H7 (cell line): ENCODE results near the gene CCDC88A. TPM values are rescaled to one million over a fixed set of nuclear protein-coding genes. Genes with fewer than 3 reads are reported as not detected.
"Not testable (repeated sequence)": the region's sequence is repeated elsewhere in the genome, so short reads cannot be mapped to it uniquely, and the experiment has no call there.

Experiments used
- DNase-seq: peaks from one replicate; pipeline ENCODE4 v3.0.0; 2012
- H3K27me3 ChIP-seq: 2 replicates; pipeline ENCODE4 v1.6.0; 2011; ENCODE audit warnings: mild to moderate bottlenecking, low read length; ENCODE audit not compliant: control insufficient read depth, insufficient read depth
- H3K36me3 ChIP-seq: replicated peaks from 2 replicates; pipeline ENCODE4 v1.5.1; 2011; ENCODE audit warnings: low read length; ENCODE audit not compliant: control insufficient read depth, insufficient read depth
- H3K4me3 ChIP-seq: 2 replicates; pipeline ENCODE4 v1.5.1; 2011; ENCODE audit warnings: low read depth, mild to moderate bottlenecking, control low read depth, low read length, moderate library complexity; ENCODE audit not compliant: insufficient read depth
- total RNA-seq: library from RNA; depleted of rRNA; stranded (reverse); fragments of >200 nt; shearing (Covaris generic); gene quantifications from 2 replicates; pipeline ENCODE4 v1.2.3, GENCODE V29; 2014

CCDC88A gene
- total RNA-seq, 1 experiment from 2014 or later = 55.6 TPM

DNA sequence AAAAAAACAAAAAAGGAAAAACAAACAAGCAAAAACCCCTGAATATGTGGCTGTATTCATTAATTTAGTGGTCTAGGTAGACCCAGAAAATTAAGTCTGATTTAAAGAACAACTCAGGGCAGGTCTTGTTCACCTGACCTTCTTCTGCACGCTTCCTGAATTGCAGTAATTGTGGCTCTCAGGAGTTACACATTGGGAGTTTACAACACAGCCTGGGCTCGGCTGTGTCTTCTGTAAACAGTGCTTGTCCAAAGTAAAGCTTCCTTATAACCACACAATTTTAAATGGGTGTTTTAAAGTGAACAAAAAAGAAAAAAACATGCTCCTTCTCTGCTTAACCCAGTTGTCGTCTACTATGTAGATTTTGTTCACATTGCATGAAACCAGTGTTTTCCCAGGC, 142.3 kb downstream of the CCDC88A start:
- Histone ChIP-seq H3K36me3 (no peaks in the 10 kb centered on the region), H3K27me3 (no peaks in the 10 kb centered on the region), H3K4me3 (no peak overlapping the region)
- no peak for DNase-seq

DNA sequence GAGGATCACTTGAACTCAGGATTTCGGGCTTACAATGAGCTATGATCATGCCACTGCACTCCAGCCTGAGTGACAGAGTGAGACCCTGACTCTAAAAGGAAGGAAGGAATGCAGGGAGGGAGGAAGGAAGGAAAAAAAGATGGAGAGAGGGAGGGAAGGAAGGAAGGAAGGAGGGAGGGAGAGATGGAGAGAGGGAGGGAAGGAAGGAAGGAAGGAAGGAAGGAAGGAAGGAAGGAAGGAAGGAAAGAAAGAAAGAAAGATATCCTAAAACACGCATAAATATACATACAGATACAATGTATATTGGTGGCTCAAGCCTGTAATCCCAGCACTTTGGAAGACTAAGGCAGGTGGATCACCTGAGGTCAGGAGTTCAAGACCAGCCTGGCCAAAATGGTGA, 145.3 kb downstream of the CCDC88A start:
- H3K36me3 ChIP-seq, H3K4me3 ChIP-seq, H3K27me3 ChIP-seq, DNase-seq: not testable (repeated sequence)

DNA sequence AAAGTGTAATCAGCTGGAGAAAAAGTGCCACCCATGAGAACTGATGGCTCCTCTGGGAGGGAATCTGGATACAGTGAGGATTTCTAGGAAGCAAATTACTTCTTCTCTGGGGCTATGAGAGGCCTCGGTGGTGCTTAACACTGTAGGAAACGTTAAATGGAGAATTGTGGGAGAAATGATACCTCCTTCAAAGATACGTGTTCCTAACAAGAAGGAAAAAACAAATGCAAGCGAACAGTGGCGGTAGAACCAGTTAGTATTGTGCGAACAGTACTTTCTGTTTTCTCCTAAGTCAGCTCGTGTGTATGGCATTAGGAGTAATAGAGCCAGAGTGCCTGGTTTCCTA, 150.0 kb downstream of the CCDC88A start:
- no peaks in the 10 kb centered on the region for H3K27me3 ChIP-seq
- peak; percentile 17 for DNase-seq
- H3K4me3 ChIP-seq = peak overlapping the region; percentile 80
- H3K36me3 ChIP-seq = no peaks in the 10 kb centered on the region; the same call in none of the 2 replicates

DNA sequence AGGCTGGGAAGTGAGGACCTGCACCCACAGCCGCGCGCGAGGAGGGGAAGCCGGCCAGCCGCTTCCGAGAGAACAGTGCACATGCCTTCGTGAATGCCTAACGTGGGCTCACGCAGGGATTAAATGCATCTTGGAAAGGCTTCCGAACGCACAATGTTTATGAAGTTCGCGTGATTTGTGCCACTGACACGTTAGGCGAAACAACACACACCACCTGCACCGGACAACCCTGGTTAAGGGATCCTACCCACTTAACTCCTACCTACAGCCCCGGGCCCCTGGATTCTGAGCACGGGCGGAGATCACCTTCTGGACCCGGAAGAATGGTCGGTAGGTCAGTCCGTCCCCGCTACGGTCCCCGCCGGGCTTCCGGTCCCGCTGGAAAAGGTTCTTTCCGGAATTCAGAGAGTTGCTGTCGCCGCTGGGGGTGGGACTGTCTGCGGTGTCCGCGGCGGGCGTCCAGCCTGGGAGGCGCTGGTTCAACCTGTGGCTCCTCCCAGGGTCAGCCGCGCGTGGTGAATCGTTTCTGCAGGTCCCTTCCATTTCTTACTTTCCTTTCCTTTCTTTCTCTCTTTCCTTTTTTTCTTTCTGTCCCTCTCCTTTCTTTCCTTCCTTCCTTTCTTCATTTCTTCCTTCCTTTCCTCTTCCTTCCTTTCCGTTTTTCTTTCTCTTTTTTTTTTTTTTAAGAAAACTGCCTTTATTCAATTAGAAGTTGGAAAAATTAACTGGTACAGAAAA, 150.6 kb downstream of the CCDC88A start, which contains the start of gene MTIF2:
Gene MTIF2 (minus strand): TSS at position 325 of the 738 bp plus-strand sequence. CDS start 5,373 bp downstream, outside the sequence.
- Histone ChIP-seq H3K27me3 (no peaks in the 10 kb centered on the region), H3K36me3 (no peaks in the 10 kb centered on the region; the same call in none of the 2 replicates), H3K4me3 (peak within 1 kb of the TSS; percentile 80)
- peak; percentile 90 for DNase-seq

DNA sequence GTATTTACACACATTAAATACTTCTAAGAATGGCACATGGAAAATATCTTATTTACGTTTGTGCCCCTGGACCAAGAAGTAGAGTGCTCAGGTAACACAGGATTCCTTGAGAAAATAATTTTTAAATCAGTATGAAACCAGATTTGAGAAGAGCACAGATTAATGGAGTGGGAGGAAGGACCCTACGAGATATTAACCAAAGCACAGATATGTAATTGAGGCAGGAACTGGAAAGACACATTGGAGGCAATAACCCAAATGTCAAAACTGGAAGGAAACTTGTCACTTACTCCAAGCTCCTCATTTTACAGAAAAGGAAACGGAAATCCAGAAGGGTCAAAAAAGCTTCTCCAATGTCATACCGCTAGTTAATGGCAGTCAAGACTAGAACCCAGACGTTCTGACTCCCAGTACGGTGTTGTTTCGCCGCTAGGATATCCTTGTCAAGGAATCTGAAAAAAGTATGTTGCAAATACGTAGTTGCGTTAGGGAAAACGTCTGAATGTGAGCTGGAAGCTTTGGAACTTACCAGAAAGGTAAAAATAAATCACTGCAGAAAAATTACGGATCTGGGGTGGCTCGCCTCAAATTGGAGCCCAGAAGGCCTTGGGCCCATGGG, 151.3 kb downstream of the CCDC88A start:
- peak overlapping the region; percentile 80 for H3K4me3 ChIP-seq
- H3K36me3 ChIP-seq = peaks cover 3% of the 10 kb centered on the region
- no peak for DNase-seq
- H3K27me3 ChIP-seq = no peaks in the 10 kb centered on the region

DNA sequence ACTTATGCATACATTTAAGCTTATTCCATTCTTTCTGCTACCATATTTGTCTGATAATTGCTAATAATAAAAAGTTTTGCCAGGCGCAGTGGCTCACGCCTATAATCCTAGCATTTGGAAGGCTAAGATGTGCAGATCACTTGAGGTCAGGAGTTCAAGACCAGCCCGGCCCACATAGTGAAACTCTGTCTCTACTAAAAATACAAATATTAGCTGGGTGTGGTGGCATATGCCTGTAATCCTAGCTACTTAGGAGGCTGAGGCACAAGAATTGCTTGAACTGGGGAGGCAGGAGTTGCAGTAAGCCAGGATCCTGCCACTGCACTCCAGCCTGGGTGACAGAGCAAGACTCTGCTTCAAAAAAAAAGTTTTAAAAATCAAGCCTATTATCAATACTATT, 160.1 kb downstream of the CCDC88A start:
- not testable (repeated sequence) for DNase-seq, H3K4me3 ChIP-seq, H3K36me3 ChIP-seq, H3K27me3 ChIP-seq

DNA sequence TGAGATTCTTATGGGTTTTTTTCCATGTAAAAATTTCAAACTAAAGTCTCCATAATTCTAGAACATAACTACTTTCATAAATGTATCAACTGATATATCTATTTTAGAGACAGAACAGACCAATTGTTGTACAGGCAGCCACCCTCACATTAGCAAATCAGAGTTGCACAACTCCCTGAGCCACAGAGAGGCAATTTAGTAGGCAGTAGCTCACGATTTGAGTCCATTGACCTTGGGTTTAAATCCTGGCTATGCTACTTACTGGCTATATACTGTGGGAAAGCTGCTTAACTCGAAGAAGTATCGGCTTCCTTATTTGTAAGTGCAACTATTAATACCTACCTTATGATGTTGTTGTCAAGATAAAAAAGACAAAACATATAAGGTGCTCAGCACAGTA, 166.8 kb downstream of the CCDC88A start:
- no peak for DNase-seq
- Histone ChIP-seq H3K4me3 (no peak overlapping the region), H3K27me3 (no peaks in the 10 kb centered on the region), H3K36me3 (peaks cover 12% of the 10 kb centered on the region)

DNA sequence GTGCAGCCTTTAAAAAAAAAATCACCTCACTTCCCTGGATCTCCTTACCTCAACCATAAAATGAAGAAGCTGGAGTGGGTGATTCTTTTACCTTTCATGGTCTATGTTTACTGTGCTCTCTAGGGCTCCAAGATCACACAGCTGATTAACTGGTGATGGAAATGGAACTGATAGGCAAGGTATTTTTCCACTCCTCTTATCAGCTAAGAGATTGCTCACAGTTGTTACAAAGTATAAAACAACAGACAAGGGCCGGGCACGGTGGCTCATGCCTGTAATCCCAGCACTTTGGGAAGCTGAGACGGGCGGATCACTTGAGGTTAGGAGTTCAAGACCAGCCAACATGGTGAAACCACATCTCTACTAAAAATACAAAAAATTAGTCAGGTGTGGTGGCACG, 172.6 kb downstream of the CCDC88A start:
- H3K4me3 ChIP-seq = no peak overlapping the region
- no peaks in the 10 kb centered on the region for H3K27me3 ChIP-seq
- DNase-seq = no peak
- peaks cover 10% of the 10 kb centered on the region for H3K36me3 ChIP-seq

DNA sequence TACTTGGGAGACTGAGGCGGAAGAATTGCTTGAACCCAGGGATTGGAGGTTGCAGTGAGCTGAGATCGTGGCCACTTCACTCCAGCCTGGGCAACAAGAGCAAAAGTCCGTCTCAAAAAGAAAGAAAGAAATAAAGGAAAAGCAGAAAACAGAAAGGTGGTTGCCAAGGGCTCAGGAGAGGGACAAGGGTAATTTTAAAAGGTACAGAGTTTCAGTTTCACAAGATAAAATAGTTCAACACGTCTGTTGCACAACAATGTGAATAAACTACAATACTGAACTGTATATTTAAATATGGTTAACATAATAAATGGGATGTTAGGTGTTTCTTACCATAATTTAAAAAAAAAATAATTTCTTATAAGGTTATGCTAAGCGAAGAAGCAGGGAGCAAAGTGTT, 174.2 kb downstream of the CCDC88A start:
- Histone ChIP-seq H3K27me3 (no peaks in the 10 kb centered on the region), H3K4me3 (no peak overlapping the region), H3K36me3 (peaks cover 10% of the 10 kb centered on the region)
- no peak for DNase-seq

DNA sequence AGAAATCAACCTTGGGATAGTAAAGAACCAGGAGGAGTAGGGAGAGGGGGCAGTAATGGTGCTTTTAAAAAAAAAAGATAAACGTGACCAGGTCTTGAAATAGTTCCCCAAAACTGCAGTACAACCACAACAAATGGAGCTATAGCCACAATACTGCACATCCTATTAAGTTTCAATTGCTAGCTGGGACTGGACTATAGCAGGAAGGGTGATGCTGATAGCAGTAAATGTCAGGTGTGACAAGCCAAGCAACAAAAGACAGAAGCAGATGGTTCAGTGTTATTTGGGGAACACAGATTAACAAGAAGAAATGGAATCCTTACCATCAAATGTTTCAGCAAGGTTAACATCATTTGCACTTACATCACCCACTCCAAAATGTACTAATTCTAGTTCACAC, 177.0 kb downstream of the CCDC88A start:
- no peaks in the 10 kb centered on the region for H3K27me3 ChIP-seq
- H3K4me3 ChIP-seq = no peak overlapping the region
- H3K36me3 ChIP-seq = peaks cover 5% of the 10 kb centered on the region; the same call in 1 of the 2 replicates
- no peak for DNase-seq

DNA sequence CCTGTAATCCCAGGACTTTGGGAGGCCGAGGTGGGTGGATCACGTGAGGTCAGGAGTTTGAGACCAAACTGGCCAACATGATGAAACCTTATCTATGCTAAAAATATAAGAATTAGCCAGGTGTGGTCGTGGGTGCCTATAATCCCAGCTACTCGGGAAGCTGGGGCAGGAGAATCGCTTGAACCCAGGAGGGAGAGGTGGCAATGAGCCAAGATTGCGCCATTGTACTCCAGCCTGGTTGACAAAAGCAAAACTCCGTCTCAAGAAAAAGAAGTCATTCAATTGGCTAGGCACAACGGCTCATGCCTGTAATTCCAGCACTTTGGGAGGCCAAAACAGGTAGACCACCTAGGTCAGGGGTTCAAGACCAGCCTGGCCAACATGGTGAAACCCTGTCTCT, 178.1 kb downstream of the CCDC88A start:
- H3K27me3 ChIP-seq, H3K4me3 ChIP-seq, H3K36me3 ChIP-seq, DNase-seq: not testable (repeated sequence)

DNA sequence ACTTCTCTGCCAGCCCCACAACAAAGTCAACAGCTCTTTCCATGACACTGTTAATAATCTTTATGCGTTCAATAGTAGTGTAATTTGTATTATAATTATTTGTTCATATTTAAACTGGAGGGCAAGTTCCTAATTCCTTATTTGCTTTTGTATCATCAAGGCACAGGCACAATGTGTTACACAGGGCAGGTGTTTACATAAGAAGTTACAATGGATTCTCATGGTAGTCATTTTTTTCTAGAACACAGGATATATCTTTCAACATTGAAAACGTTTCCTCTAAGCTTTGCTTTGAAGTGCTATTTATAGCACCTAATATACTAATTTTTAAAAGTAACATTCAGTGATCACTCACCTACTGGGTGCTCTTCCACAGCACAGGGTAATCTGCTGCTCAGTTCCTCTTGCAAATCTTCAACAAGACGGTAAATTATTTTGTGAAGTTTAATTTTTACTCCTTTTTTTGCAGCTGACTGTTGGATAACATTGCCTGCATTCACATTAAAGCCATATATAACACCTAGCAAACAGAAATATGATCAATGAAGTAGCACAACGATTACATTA, 179.9 kb downstream of the CCDC88A start:
- Histone ChIP-seq H3K27me3 (no peaks in the 10 kb centered on the region), H3K36me3 (peaks cover 11% of the 10 kb centered on the region), H3K4me3 (no peak overlapping the region)
- no peak for DNase-seq
